H9 (cell line): ENCODE data around the gene FAM228A. TPM values are rescaled to one million over a fixed set of nuclear protein-coding genes. Genes with fewer than 3 reads are reported as not detected.
A peak's percentile ranks its signal among the peaks of the same experiment; 100 is the strongest.

Source experiments
- DNase-seq: peaks from one replicate; pipeline ENCODE4 v3.0.0-alpha.2; 2017
- H2AFZ ChIP-seq: one replicate; pipeline ENCODE4 v1.6.1; 2013; ENCODE audit warnings: mild to moderate bottlenecking, low read length, control low read depth, moderate library complexity
- H2AK5ac ChIP-seq: 2 replicates; pipeline ENCODE4 v1.6.1; 2013; ENCODE audit warnings: low read length, control low read depth, mixed read lengths; ENCODE audit not compliant: insufficient read length
- H2BK120ac ChIP-seq: one replicate; pipeline ENCODE4 v1.6.1; 2013; ENCODE audit warnings: low read depth, mild to moderate bottlenecking, low read length, control low read depth, inconsistent platforms; ENCODE audit not compliant: poor library complexity, severe bottlenecking
- H2BK12ac ChIP-seq: 2 replicates; pipeline ENCODE4 v1.6.1; 2013; ENCODE audit warnings: low read length, control low read depth, mixed read lengths, low read depth; ENCODE audit not compliant: insufficient read length
- H2BK15ac ChIP-seq: 2 replicates; pipeline ENCODE4 v1.6.1; 2013; ENCODE audit warnings: low read depth, low read length, control low read depth
- H2BK20ac ChIP-seq: one replicate; pipeline ENCODE4 v1.6.1; 2013; ENCODE audit warnings: low read depth, mild to moderate bottlenecking, low read length, control low read depth, inconsistent platforms; ENCODE audit not compliant: poor library complexity, severe bottlenecking
- H2BK5ac ChIP-seq: 2 replicates; pipeline ENCODE4 v1.6.1; 2013; ENCODE audit warnings: low read length, control low read depth, mixed read lengths; ENCODE audit not compliant: insufficient read length
- H3K14ac ChIP-seq: 2 replicates; pipeline ENCODE4 v1.6.1; 2013; ENCODE audit warnings: low read length, control low read depth; ENCODE audit not compliant: insufficient read depth
- H3K18ac ChIP-seq: 2 replicates; pipeline ENCODE4 v1.6.1; 2013; ENCODE audit warnings: low read depth, mild to moderate bottlenecking, mixed read lengths, low read length, control low read depth; ENCODE audit not compliant: insufficient read length
- H3K23ac ChIP-seq: 2 replicates; pipeline ENCODE4 v1.6.1; 2013; ENCODE audit warnings: low read length, control low read depth, mixed read lengths, low read depth; ENCODE audit not compliant: insufficient read length
- H3K23me2 ChIP-seq: 2 replicates; pipeline ENCODE4 v1.6.1; 2013; ENCODE audit warnings: low read depth, mild to moderate bottlenecking, mixed read lengths, low read length, control low read depth; ENCODE audit not compliant: insufficient read length, poor library complexity, severe bottlenecking
- H3K27ac ChIP-seq: 2 replicates; pipeline ENCODE4 v1.5.1; 2013; ENCODE audit warnings: low read length, control low read depth, mixed read lengths, low read depth; ENCODE audit not compliant: insufficient read length
- H3K27me3 ChIP-seq: 2 replicates; pipeline ENCODE4 v1.6.1; 2013; ENCODE audit warnings: low read length, control low read depth, inconsistent platforms; ENCODE audit not compliant: insufficient read depth
- H3K4ac ChIP-seq: 2 replicates; pipeline ENCODE4 v1.6.1; 2013; ENCODE audit warnings: low read depth, mild to moderate bottlenecking, control low read depth, inconsistent platforms, low read length, moderate library complexity
- H3K4me1 ChIP-seq: 2 replicates; pipeline ENCODE4 v1.6.1; 2013; ENCODE audit warnings: low read length, control low read depth, inconsistent platforms; ENCODE audit not compliant: insufficient read depth
- H3K4me2 ChIP-seq: 2 replicates; pipeline ENCODE4 v1.6.1; 2013; ENCODE audit warnings: low read length, control low read depth, mixed read lengths; ENCODE audit not compliant: insufficient read length, insufficient read depth
- H3K56ac ChIP-seq: 2 replicates; pipeline ENCODE4 v1.6.1; 2013; ENCODE audit warnings: low read depth, mild to moderate bottlenecking, mixed read lengths, low read length, control low read depth; ENCODE audit not compliant: insufficient read length
- H3K79me1 ChIP-seq: 2 replicates; pipeline ENCODE4 v1.6.1; 2013; ENCODE audit warnings: low read depth, mild to moderate bottlenecking, moderate library complexity, low read length, control low read depth, inconsistent platforms; ENCODE audit not compliant: insufficient read depth, poor library complexity, severe bottlenecking
- H3K79me2 ChIP-seq: 2 replicates; pipeline ENCODE4 v1.6.1; 2013; ENCODE audit warnings: low read length, control low read depth, inconsistent platforms; ENCODE audit not compliant: insufficient read depth
- H3K9ac ChIP-seq: 2 replicates; pipeline ENCODE4 v1.6.1; 2013; ENCODE audit warnings: low read length, control low read depth, mixed read lengths; ENCODE audit not compliant: insufficient read length; ENCODE audit errors: extremely low read depth
- H3K9me3 ChIP-seq: one replicate; pipeline ENCODE4 v1.6.1; 2013; ENCODE audit warnings: low read depth, low read length, inconsistent platforms; ENCODE audit not compliant: control insufficient read depth
- H3T11ph ChIP-seq: one replicate; pipeline ENCODE4 v1.6.1; 2013; ENCODE audit warnings: mild to moderate bottlenecking, low read length, control low read depth, inconsistent platforms
- H4K20me1 ChIP-seq: one replicate; pipeline ENCODE4 v1.6.1; 2013; ENCODE audit not compliant: control insufficient read depth, insufficient read length, insufficient read depth
- H4K5ac ChIP-seq: 2 replicates; pipeline ENCODE4 v1.6.1; 2013; ENCODE audit warnings: low read depth, mild to moderate bottlenecking, mixed read lengths, low read length, control low read depth; ENCODE audit not compliant: insufficient read length
- H4K8ac ChIP-seq: replicated peaks from 2 replicates; pipeline ENCODE4 v1.6.1; 2013; ENCODE audit warnings: low read length, control low read depth, mixed read lengths, low read depth; ENCODE audit not compliant: insufficient read length
- H4K91ac ChIP-seq: 2 replicates; pipeline ENCODE4 v1.6.1; 2013; ENCODE audit warnings: low read depth, mild to moderate bottlenecking, moderate library complexity, mixed read lengths, low read length, control low read depth; ENCODE audit not compliant: insufficient read length
- H3K27ac Mint-ChIP-seq, 3 experiments: 2 replicates in 2 of 3; 3 replicates in 1 of 3; pipeline ENCODE4 v1.8.0; 2020 to 2021; ENCODE audit warnings: mixed read lengths in 3 of 3, mild to moderate bottlenecking in 1 of 3, moderate library complexity in 1 of 3
- H3K27me3 Mint-ChIP-seq: 2 replicates; pipeline ENCODE4 v1.8.0; 2021; ENCODE audit warnings: low read depth, mild to moderate bottlenecking, moderate library complexity, mixed read lengths
- H3K36me3 Mint-ChIP-seq, 3 experiments: 2 replicates in 2 of 3; 3 replicates in 1 of 3; pipeline ENCODE4 v1.8.0; 2020 to 2021; ENCODE audit warnings: low read depth in 3 of 3, mixed read lengths in 3 of 3; ENCODE audit not compliant: insufficient read depth in 1 of 3
- H3K4me1 Mint-ChIP-seq, 2 experiments: 2 replicates each; pipeline ENCODE4 v1.8.0; 2020; ENCODE audit warnings: mixed read lengths in 2 of 2
- H3K4me3 Mint-ChIP-seq, 2 experiments: 2 replicates in 1 of 2; 3 replicates in 1 of 2; pipeline ENCODE4 v1.8.0; 2020 to 2021; ENCODE audit warnings: mild to moderate bottlenecking in 2 of 2, mixed read lengths in 2 of 2, moderate library complexity in 1 of 2
- H3K9me3 Mint-ChIP-seq, 2 experiments: 2 replicates in 1 of 2; 3 replicates in 1 of 2; pipeline ENCODE4 v1.8.0; 2020; ENCODE audit warnings: mild to moderate bottlenecking in 2 of 2, mixed read lengths in 2 of 2, moderate library complexity in 1 of 2
- CTCF ChIP-seq: fragments of 200-600 bp; sonication (generic); conservative IDR thresholded peaks from 3 replicates; pipeline ENCODE4 v1.8.0; 2021; ENCODE audit warnings: antibody characterized with exemption, mild to moderate bottlenecking
- WGBS: extraction: QIAGEN DNeasy Blood & Tissue Kit; methylation state at CpG from one replicate; pipeline ENCODE4 v1.1.7; 2013; ENCODE audit warnings: missing lambda C conversion rate, low lambda C conversion rate, mixed read lengths; ENCODE audit not compliant: insufficient read length; ENCODE audit errors: extremely low coverage; 5-methylcytosine and 5-hydroxymethylcytosine counted together
- total RNA-seq: library from RNA; stranded (reverse); gene quantifications from 2 replicates; pipeline ENCODE4 v1.2.1, GENCODE V29; 2021

FAM228A gene
- total RNA-seq, 1 experiment from 2014 or later, result not detected

- no peak overlapping the region for H2BK120ac ChIP-seq
- no peak overlapping the region for H2AK5ac ChIP-seq
- H3K27me3 ChIP-seq, result no peaks in the 10 kb centered on the region
- H3K4ac ChIP-seq, result no peak overlapping the region
- Mint-ChIP-seq H3K36me3 (peaks cover 0 to 8% (median 0%) of the 10 kb centered on the region in 3 experiments; a peak in 3 of 7 replicates), H3K4me1 (no peaks in the 10 kb centered on the region), H3K4me3 (no peak overlapping the region), H3K27ac (peak overlapping the region in 2 of 3 experiments; percentile 50 to 55; a peak in 2 of 7 replicates), H3K9me3 (no peaks in the 10 kb centered on the region), H3K27me3 (no peaks in the 10 kb centered on the region)
- H3K27ac ChIP-seq, result no peak overlapping the region
- no peak for TF ChIP-seq CTCF
- no peak overlapping the region for H3K9ac ChIP-seq
- no peak overlapping the region for H2BK20ac ChIP-seq
- H2BK5ac ChIP-seq, result no peak overlapping the region
- no peak overlapping the region for H4K91ac ChIP-seq
- no peak overlapping the region for H4K5ac ChIP-seq
- no peak overlapping the region for H3K56ac ChIP-seq
- no peak overlapping the region for H3K18ac ChIP-seq
- H2BK15ac ChIP-seq, result no peak overlapping the region
- no peak overlapping the region for H4K8ac ChIP-seq
- H4K20me1 ChIP-seq, result no peaks in the 10 kb centered on the region
- H3K9me3 ChIP-seq, result no peaks in the 10 kb centered on the region
- no peak overlapping the region for H3T11ph ChIP-seq
- H3K4me1 ChIP-seq, result no peaks in the 10 kb centered on the region; the same call in 1 of the 2 replicates
- no CpG with 5 or more reads among the region's 20 CpGs for WGBS
- no peak overlapping the region for H2AFZ ChIP-seq
- H3K79me2 ChIP-seq, result no peaks in the 10 kb centered on the region
- no peak overlapping the region for H3K4me2 ChIP-seq
- no peaks in the 10 kb centered on the region for H3K79me1 ChIP-seq
- no peak overlapping the region for H2BK12ac ChIP-seq
- H3K23me2 ChIP-seq, result no peaks in the 10 kb centered on the region
- no peak for DNase-seq
- H3K14ac ChIP-seq, result no peak overlapping the region
- H3K23ac ChIP-seq, result no peak overlapping the region
Measured at GRCh38 chr2:24220554-24221291, 45.9 kb downstream of the FAM228A start.
